Suprapubic skin (tissue), 4 donors: ENCODE measurements around the gene PSTPIP2. TPM values are rescaled to one million over a fixed set of nuclear protein-coding genes. Genes with fewer than 3 reads are reported as not detected.
"Not testable (repeated sequence)": the region's sequence is repeated elsewhere in the genome, so short reads cannot be mapped to it uniquely, and the experiment has no call there.

Source experiments
- DNase-seq, 2 donors: peaks; one replicate each; pipeline ENCODE4 v3.0.0-alpha.2; 2019; ENCODE audit warnings: low spot score in 2 of 2
- H3K27ac ChIP-seq: fragments of 200-600 bp; sonication (generic); one replicate; pipeline ENCODE4 v1.5.1; 2019
- H3K27me3 ChIP-seq: fragments of 200-600 bp; sonication (generic); one replicate; pipeline ENCODE4 v1.5.1; 2019
- H3K36me3 ChIP-seq: fragments of 200-600 bp; sonication (generic); one replicate; pipeline ENCODE4 v1.5.1; 2019
- H3K4me1 ChIP-seq: fragments of 200-600 bp; sonication (generic); one replicate; pipeline ENCODE4 v1.5.1; 2019
- H3K4me3 ChIP-seq: fragments of 200-600 bp; sonication (generic); one replicate; pipeline ENCODE4 v1.5.1; 2019; ENCODE audit warnings: mild to moderate bottlenecking
- H3K9me3 ChIP-seq: fragments of 200-600 bp; sonication (generic); one replicate; pipeline ENCODE4 v1.5.1; 2019
- EP300 ChIP-seq: sonication (generic); formaldehyde crosslinking; IDR thresholded peaks from one replicate; pipeline ENCODE4 v1.6.1; 2017; ENCODE audit warnings: antibody characterized with exemption
- POLR2A ChIP-seq, 2 donors: fragments of 450-650 bp; IDR thresholded peaks; one replicate each; pipeline ENCODE4 v1.6.1; 2017; ENCODE audit warnings: antibody characterized with exemption in 2 of 2, mild to moderate bottlenecking in 2 of 2, moderate library complexity in 2 of 2
- POLR2AphosphoS5 ChIP-seq, 3 donors: sonication (generic); formaldehyde crosslinking; IDR thresholded peaks; one replicate each; pipeline ENCODE4 v1.6.1; 2017; ENCODE audit warnings: antibody characterized with exemption in 3 of 3
- WGBS: methylation state at CpG from one replicate; pipeline ENCODE4 v1.1.5; 2018; 5-methylcytosine and 5-hydroxymethylcytosine counted together
- total RNA-seq, 4 donors: library from RNA; depleted of rRNA; stranded (reverse); fragments of >200 nt; gene quantifications; one replicate each; pipeline ENCODE4 v1.1.0, GENCODE V29; 2016
- TF ChIP-seq, protein P1 (sequence below), 2 donors: fragments of 200-600 bp in 1 of 2; fragments of 450-650 bp in 1 of 2; sonication (generic) in 1 of 2; IDR thresholded peaks; one replicate each; pipeline ENCODE4 v1.5.1; 2016 to 2019; ENCODE audit warnings: antibody characterized with exemption in 2 of 2, mild to moderate bottlenecking in 1 of 2, moderate library complexity in 1 of 2

Gene PSTPIP2
- total RNA-seq, 4 donors from 2014 or later = 7.5 to 33.6 (median 16.0) TPM

- 95% methylated on average over 5 of the region's 5 CpGs for WGBS
These were observed 21.8 kb downstream of the PSTPIP2 start for GRCh38 chr18:46050268-46050667.

GRCh38 chr18:46048641-46049040, 23.4 kb downstream of the PSTPIP2 start:
- H3K4me3 ChIP-seq = no peak overlapping the region
- H3K9me3 ChIP-seq = no peaks in the 10 kb centered on the region
- 90% methylated on average over 1 of the region's 1 CpG for WGBS
- DNase-seq = no peak
- H3K36me3 ChIP-seq = no peaks in the 10 kb centered on the region
- H3K27ac ChIP-seq = no peak overlapping the region
- H3K4me1 ChIP-seq = peaks cover 8% of the 10 kb centered on the region
- TF ChIP-seq EP300 (no peak), POLR2AphosphoS5 (IDR thresholded peaks at IDR 0.05) (no peak), POLR2A (IDR thresholded peaks at IDR 0.05) (no peak)
- TF ChIP-seq, protein P1, sequence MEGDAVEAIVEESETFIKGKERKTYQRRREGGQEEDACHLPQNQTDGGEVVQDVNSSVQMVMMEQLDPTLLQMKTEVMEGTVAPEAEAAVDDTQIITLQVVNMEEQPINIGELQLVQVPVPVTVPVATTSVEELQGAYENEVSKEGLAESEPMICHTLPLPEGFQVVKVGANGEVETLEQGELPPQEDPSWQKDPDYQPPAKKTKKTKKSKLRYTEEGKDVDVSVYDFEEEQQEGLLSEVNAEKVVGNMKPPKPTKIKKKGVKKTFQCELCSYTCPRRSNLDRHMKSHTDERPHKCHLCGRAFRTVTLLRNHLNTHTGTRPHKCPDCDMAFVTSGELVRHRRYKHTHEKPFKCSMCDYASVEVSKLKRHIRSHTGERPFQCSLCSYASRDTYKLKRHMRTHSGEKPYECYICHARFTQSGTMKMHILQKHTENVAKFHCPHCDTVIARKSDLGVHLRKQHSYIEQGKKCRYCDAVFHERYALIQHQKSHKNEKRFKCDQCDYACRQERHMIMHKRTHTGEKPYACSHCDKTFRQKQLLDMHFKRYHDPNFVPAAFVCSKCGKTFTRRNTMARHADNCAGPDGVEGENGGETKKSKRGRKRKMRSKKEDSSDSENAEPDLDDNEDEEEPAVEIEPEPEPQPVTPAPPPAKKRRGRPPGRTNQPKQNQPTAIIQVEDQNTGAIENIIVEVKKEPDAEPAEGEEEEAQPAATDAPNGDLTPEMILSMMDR (IDR thresholded peaks at IDR 0.05) = no peak
- H3K27me3 ChIP-seq = no peaks in the 10 kb centered on the region

More at GRCh38 chr18:46050268-46050667, 21.8 kb downstream of the PSTPIP2 start:
- no peaks in the 10 kb centered on the region for H3K36me3 ChIP-seq
- peaks cover 8% of the 10 kb centered on the region for H3K4me1 ChIP-seq
- no peaks in the 10 kb centered on the region for H3K9me3 ChIP-seq
- H3K27me3 ChIP-seq = no peaks in the 10 kb centered on the region
- no peak overlapping the region for H3K4me3 ChIP-seq
- TF ChIP-seq POLR2AphosphoS5 (IDR thresholded peaks at IDR 0.05) (no peak), EP300 (no peak), POLR2A (IDR thresholded peaks at IDR 0.05) (no peak)
- TF ChIP-seq, protein P1 (IDR thresholded peaks at IDR 0.05) = no peak
- H3K27ac ChIP-seq = no peak overlapping the region
- peak in 1 of 2 donors; percentile 49 for DNase-seq

DNA sequence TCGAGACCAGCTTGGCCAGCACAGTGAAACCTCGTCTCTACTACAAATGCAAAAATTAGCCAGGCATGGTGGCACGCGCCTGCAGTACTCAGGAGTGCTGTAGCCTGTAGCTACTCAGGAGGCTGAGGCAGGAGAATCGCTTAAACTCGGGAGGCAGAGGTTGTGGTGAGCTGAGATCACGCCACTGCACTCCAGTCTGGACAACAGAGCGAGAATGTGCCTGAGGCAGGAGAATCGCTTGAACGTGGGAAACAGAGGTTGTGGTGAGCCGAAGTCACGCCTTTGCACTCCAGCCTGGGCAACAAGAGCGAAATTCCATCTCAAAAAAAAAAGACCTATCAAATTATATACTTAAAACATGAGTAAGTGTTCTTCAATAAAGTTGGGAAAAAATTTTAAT, 24.7 kb downstream of the PSTPIP2 start:
- not testable (repeated sequence) for H3K36me3 ChIP-seq, H3K27me3 ChIP-seq, H3K9me3 ChIP-seq, DNase-seq, H3K4me3 ChIP-seq, H3K27ac ChIP-seq
- WGBS = 85% methylated on average over 13 of the region's 13 CpGs
- peaks cover 13% of the 10 kb centered on the region for H3K4me1 ChIP-seq

GRCh38 chr18:46046688-46047087, 25.4 kb downstream of the PSTPIP2 start:
- Histone ChIP-seq H3K27me3 (no peaks in the 10 kb centered on the region), H3K4me3 (no peak overlapping the region), H3K9me3 (no peaks in the 10 kb centered on the region), H3K27ac (no peak overlapping the region), H3K36me3 (no peaks in the 10 kb centered on the region), H3K4me1 (peaks cover 7% of the 10 kb centered on the region)
- no peak for TF ChIP-seq POLR2A (IDR thresholded peaks at IDR 0.05)
- TF ChIP-seq EP300 = no peak
- TF ChIP-seq, protein P1 (IDR thresholded peaks at IDR 0.05) = no peak
- no peak for TF ChIP-seq POLR2AphosphoS5 (IDR thresholded peaks at IDR 0.05)
- DNase-seq = no peak
- 97% methylated on average over 2 of the region's 2 CpGs for WGBS

GRCh38 chr18:46046126-46046525, 25.9 kb downstream of the PSTPIP2 start:
- H3K9me3 ChIP-seq = no peaks in the 10 kb centered on the region
- no peak for DNase-seq
- H3K4me3 ChIP-seq = no peak overlapping the region
- H3K36me3 ChIP-seq = no peaks in the 10 kb centered on the region
- WGBS = 96% methylated on average over 6 of the region's 6 CpGs
- peaks cover 5% of the 10 kb centered on the region for H3K4me1 ChIP-seq
- TF ChIP-seq, protein P1 (IDR thresholded peaks at IDR 0.05) = no peak
- no peak for TF ChIP-seq POLR2AphosphoS5 (IDR thresholded peaks at IDR 0.05)
- no peak for TF ChIP-seq POLR2A (IDR thresholded peaks at IDR 0.05)
- TF ChIP-seq EP300 = no peak
- no peaks in the 10 kb centered on the region for H3K27me3 ChIP-seq
- no peak overlapping the region for H3K27ac ChIP-seq

GRCh38 chr18:46042571-46043123, 29.4 kb downstream of the PSTPIP2 start:
- TF ChIP-seq POLR2A (IDR thresholded peaks at IDR 0.05) (no peak), POLR2AphosphoS5 (IDR thresholded peaks at IDR 0.05) (no peak), EP300 (no peak)
- TF ChIP-seq, protein P1 (IDR thresholded peaks at IDR 0.05) = no peak
- WGBS = 47% methylated on average over 3 of the region's 3 CpGs
- Histone ChIP-seq H3K27me3 (no peaks in the 10 kb centered on the region), H3K9me3 (no peaks in the 10 kb centered on the region), H3K4me3 (no peak overlapping the region), H3K4me1 (peaks cover 5% of the 10 kb centered on the region), H3K27ac (no peak overlapping the region), H3K36me3 (peaks cover 2% of the 10 kb centered on the region)
- no peak for DNase-seq
